Fibroblast of lung (primary cell): Measurements from ENCODE around the gene IL2RA. TPM values are rescaled to one million over a fixed set of nuclear protein-coding genes. Genes with fewer than 3 reads are reported as not detected.

Experiments used
- DNase-seq, 2 donors: peaks; one replicate each; pipeline versions ENCODE4 v3.0.0 to v3.0.0-alpha.2; 2010; ENCODE audit warnings: low read depth in 2 of 2
- H2AFZ ChIP-seq: 2 replicates; pipeline ENCODE4 v1.5.1; 2012; ENCODE audit warnings: low read length, control low read depth, inconsistent platforms
- H3K27ac ChIP-seq: 2 replicates; pipeline ENCODE4 v1.5.1; 2011; ENCODE audit warnings: low read length, control low read depth; ENCODE audit not compliant: insufficient read depth
- H3K27me3 ChIP-seq: 2 replicates; pipeline ENCODE4 v1.5.1; 2011; ENCODE audit warnings: mild to moderate bottlenecking, low read length; ENCODE audit not compliant: control insufficient read depth, insufficient read depth
- H3K36me3 ChIP-seq: 2 replicates; pipeline ENCODE4 v1.5.1; 2011; ENCODE audit warnings: low read length; ENCODE audit not compliant: control insufficient read depth, insufficient read depth
- H3K4me1 ChIP-seq: 2 replicates; pipeline ENCODE4 v1.5.1; 2011; ENCODE audit warnings: low read length; ENCODE audit not compliant: control insufficient read depth, insufficient read depth; ENCODE audit errors: extremely low read depth
- H3K4me2 ChIP-seq: 2 replicates; pipeline ENCODE4 v1.5.1; 2011; ENCODE audit warnings: low read length, control low read depth; ENCODE audit not compliant: insufficient read depth; ENCODE audit errors: extremely low read depth
- H3K4me3 ChIP-seq, 4 experiments: fragments of 200-600 bp in 1 of 4; sonication (generic) in 1 of 4; replicated peaks in 1 of 4; 2 replicates each; pipeline ENCODE4 v1.5.1; 2011 to 2016; ENCODE audit warnings: low read length in 4 of 4, low read depth in 3 of 4, mild to moderate bottlenecking in 3 of 4, control low read depth in 2 of 4, inconsistent platforms in 1 of 4, mixed read lengths in 1 of 4; ENCODE audit not compliant: insufficient read depth in 1 of 4; ENCODE audit errors: control extremely low read depth in 1 of 4
- H3K79me2 ChIP-seq: 2 replicates; pipeline ENCODE4 v1.5.1; 2012; ENCODE audit warnings: mild to moderate bottlenecking, low read length, inconsistent platforms; ENCODE audit not compliant: control insufficient read depth, insufficient read depth
- H3K9ac ChIP-seq: 2 replicates; pipeline ENCODE4 v1.5.1; 2011; ENCODE audit warnings: mild to moderate bottlenecking, low read length, control low read depth; ENCODE audit not compliant: insufficient read depth
- H3K9me3 ChIP-seq: 2 replicates; pipeline ENCODE4 v1.5.1; 2012; ENCODE audit warnings: low read depth, low read length; ENCODE audit not compliant: control insufficient read depth, insufficient read depth
- H4K20me1 ChIP-seq: 2 replicates; pipeline ENCODE4 v1.5.1; 2011; ENCODE audit warnings: low read length; ENCODE audit not compliant: control insufficient read depth, insufficient read depth; ENCODE audit errors: extremely low read depth
- CTCF ChIP-seq, 2 donors: IDR thresholded peaks in 1 of 2; conservative IDR thresholded peaks in 1 of 2; 1 replicate in 1 of 2; 2 replicates in 1 of 2; pipeline ENCODE4 v1.5.1; 2011 to 2012; ENCODE audit warnings: low read length in 2 of 2, control low read depth in 1 of 2, inconsistent platforms in 1 of 2, low read depth in 1 of 2, mild to moderate bottlenecking in 1 of 2
- EZH2 ChIP-seq: IDR thresholded peaks from 2 replicates; pipeline ENCODE4 v1.5.1; 2012; ENCODE audit warnings: low read length, control low read depth, mild to moderate bottlenecking; ENCODE audit errors: missing control alignments
- polyA plus RNA-seq, 2 donors: library from polyadenylated mRNA; depleted of rRNA in 1 of 2; stranded (reverse) in 1 of 2; unstranded in 1 of 2; fragments of >200 nt; gene quantifications; 2 replicates each; pipeline ENCODE4 v1.2.1, GENCODE V29; 2011 to 2012; ENCODE audit warnings: missing spikeins in 1 of 2
- total RNA-seq: library from RNA; depleted of rRNA; stranded (reverse); fragments of >200 nt; gene quantifications from 2 replicates; pipeline ENCODE4 v1.2.1, GENCODE V29; 2014

IL2RA gene
- total and polyA plus RNA-seq, 2 donors (not counting 1 experiment from before 2014, with no cell fraction given) = not detected

DNA sequence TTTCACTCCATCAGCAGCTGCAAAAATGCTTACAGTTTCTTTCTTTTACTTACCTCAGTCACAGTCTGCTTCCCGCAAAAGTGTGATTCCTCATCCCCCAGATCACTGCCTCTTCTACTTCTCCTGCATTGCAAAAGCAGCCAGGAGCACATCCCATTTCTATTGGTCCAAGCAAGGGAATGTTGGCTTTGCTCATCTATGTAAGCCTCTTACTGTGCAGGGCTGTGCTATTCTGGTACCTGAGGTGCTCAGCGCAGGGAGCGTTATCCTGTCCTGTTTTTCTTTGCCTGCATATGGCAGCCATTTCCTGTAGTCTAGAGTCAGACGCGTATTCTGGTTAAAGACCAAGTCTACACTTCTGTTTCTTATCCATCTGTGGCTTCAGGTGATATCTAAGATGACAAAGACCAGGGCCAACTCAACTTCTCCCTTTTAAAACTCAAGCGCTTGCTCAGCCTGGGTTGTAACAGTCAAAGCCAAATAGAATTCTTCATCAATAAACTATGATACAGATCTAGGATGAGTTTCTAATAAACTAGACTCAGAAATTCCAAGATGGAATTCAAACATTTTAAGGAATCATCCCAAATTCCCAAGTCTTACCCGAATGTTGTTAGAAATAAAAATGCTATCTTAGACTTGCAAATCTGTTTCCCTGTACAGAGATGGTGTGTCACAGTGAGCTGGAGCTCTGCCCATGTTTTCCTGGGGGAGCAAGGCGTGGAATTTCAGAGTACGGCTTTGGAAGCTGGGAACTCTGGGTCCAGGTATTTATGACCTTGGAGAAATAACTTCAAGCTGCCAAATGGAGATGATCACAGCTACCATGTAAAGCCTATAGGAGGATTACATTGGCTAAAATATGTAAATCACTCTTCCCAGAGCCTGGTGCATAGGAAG lies 20.6 kb upstream of the IL2RA start:
- TF ChIP-seq CTCF (conservative IDR thresholded peaks at IDR 0.05 in 1 of 2, IDR thresholded peaks at IDR 0.05 in 1 of 2; ENCODE audit: low read depth in 1 of 2, low read length in 2 of 2) (no peak), EZH2 (no peak)
- H3K27me3 ChIP-seq = peaks cover 11% of the 10 kb centered on the region
- no peak overlapping the region for H3K9ac ChIP-seq
- H3K27ac ChIP-seq = no peak overlapping the region
- no peaks in the 10 kb centered on the region for H4K20me1 ChIP-seq
- no peak overlapping the region for H3K4me3 ChIP-seq
- no peaks in the 10 kb centered on the region for H3K4me1 ChIP-seq
- H3K79me2 ChIP-seq = no peaks in the 10 kb centered on the region
- H3K4me2 ChIP-seq = no peak overlapping the region
- no peak for DNase-seq
- H3K36me3 ChIP-seq = no peaks in the 10 kb centered on the region
- no peak overlapping the region for H2AFZ ChIP-seq
- no peaks in the 10 kb centered on the region for H3K9me3 ChIP-seq

DNA sequence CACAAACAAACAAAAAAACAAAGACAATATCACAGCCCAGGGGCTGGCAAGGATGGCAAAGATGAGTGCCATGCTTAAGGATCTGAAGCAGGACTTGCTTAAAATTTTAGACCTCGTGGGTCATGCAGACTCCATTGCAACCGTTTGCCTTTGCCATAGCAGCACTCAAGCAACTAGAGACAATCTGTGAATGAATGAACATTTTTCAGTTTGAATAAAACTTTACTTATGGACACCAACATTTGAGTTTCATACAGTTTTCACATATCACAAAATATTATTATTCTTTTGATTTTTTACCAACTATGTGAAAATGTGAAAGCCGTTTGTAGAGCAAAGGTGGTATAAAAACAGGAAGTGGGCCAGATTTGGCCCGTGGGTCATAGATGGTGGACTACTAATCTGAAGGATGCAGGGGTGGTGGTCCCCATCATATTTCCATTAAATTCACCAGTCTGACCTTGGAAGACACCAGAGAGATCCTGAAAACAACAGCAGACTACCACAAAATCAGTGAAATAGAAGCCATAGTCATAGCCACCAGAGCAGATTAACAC lies 18.3 kb upstream of the IL2RA start:
- Histone ChIP-seq H3K27ac (no peak overlapping the region), H4K20me1 (no peaks in the 10 kb centered on the region), H3K79me2 (no peaks in the 10 kb centered on the region), H3K27me3 (peaks cover 26% of the 10 kb centered on the region), H3K9me3 (no peaks in the 10 kb centered on the region), H2AFZ (no peak overlapping the region), H3K4me3 (no peak overlapping the region), H3K4me1 (no peaks in the 10 kb centered on the region), H3K9ac (no peak overlapping the region), H3K36me3 (no peaks in the 10 kb centered on the region), H3K4me2 (no peak overlapping the region)
- TF ChIP-seq CTCF (conservative IDR thresholded peaks at IDR 0.05 in 1 of 2, IDR thresholded peaks at IDR 0.05 in 1 of 2; ENCODE audit: low read depth in 1 of 2, low read length in 2 of 2) (no peak), EZH2 (no peak)
- no peak for DNase-seq

DNA sequence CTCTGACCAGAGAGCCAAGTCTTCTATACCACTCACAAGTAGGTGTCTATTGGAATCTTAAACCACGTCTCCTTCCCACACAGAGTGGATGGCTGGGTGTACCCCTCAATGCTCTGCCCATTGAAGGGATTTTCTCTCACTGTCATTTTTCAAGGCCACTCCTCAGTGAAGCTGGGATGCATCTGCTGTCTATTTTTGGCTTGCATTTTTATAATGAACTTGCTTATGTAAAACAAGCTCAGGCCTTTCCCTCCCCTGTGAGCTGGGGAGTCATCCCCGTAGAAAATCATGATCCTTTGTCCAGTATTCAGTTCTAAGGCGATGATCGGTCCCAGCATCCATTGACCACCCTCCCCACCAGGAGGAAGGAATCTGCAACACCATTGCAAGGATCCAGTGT lies 16.9 kb upstream of the IL2RA start:
- no peak overlapping the region for H3K9ac ChIP-seq
- H3K9me3 ChIP-seq = no peaks in the 10 kb centered on the region
- H3K27me3 ChIP-seq = peaks cover 26% of the 10 kb centered on the region
- TF ChIP-seq EZH2 (no peak), CTCF (conservative IDR thresholded peaks at IDR 0.05 in 1 of 2, IDR thresholded peaks at IDR 0.05 in 1 of 2; ENCODE audit: low read depth in 1 of 2, low read length in 2 of 2) (no peak)
- DNase-seq = no peak
- no peaks in the 10 kb centered on the region for H4K20me1 ChIP-seq
- no peaks in the 10 kb centered on the region for H3K36me3 ChIP-seq
- H3K79me2 ChIP-seq = no peaks in the 10 kb centered on the region
- H2AFZ ChIP-seq = no peak overlapping the region
- H3K4me1 ChIP-seq = no peaks in the 10 kb centered on the region
- no peak overlapping the region for H3K27ac ChIP-seq
- H3K4me2 ChIP-seq = no peak overlapping the region
- H3K4me3 ChIP-seq = no peak overlapping the region
